HG03025 (cell line): Measurements from ENCODE around the gene RITA1.
A peak's percentile ranks its signal among the peaks of the same experiment; 100 is the strongest.
"Not testable (repeated sequence)": the region's sequence is repeated elsewhere in the genome, so short reads cannot be mapped to it uniquely, and the experiment has no call there.

Source experiments
- ATAC-seq: cut with Tn5 transposase; IDR thresholded peaks from one replicate; pipeline ENCODE4 v1.9.1; 2021; ENCODE audit warnings: mild to moderate bottlenecking, moderate library complexity; ENCODE audit not compliant: unreplicated experiment, low FRiP score

RITA1 gene

DNA sequence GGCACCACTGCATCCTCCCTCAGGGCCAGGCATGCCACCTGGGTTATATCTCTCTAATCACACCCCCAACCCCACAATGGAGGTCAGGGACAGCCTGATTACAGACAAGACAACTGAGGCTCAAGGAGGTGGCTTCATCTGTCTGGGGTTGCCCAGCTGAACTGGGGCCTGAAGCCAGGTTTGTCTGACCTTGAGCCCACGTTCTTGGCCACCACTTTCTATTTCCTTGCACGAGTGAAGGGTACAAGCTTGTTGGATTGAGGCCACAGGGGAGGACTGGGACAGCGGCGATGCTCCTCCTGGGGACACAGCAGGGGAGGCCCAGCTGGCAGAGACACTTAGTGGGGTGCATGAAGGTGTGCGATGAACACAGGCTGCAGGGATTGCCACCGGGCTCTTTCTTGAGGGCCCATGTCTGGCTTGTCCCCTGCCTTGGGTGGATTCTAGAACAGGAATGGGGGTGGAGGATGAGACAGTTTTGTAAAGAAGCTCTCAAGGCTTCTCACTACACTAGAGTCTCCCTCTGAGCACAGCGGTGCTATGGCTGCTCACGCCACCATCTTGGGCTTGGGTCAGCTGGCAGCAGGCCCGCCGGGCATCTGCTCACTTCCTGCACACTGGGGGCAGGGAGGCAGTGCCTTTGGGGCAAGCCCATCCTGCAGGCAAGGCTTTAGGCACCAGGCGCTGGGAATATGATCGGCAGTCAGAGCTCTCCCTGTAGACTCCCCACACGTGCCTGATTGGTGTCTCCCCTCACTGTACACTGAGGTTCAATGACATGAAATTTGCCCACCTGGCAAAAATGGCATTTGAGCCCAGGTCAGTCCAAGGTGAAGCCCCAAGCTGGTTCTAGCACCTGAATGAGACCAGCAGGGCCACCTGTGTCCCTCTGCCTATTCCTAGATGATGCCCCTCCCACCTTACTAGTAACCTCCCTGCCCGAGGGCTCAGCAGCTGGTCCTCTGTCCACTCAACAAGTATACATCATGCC, 16.0 kb downstream of the RITA1 start:
- ATAC-seq: no peak

DNA sequence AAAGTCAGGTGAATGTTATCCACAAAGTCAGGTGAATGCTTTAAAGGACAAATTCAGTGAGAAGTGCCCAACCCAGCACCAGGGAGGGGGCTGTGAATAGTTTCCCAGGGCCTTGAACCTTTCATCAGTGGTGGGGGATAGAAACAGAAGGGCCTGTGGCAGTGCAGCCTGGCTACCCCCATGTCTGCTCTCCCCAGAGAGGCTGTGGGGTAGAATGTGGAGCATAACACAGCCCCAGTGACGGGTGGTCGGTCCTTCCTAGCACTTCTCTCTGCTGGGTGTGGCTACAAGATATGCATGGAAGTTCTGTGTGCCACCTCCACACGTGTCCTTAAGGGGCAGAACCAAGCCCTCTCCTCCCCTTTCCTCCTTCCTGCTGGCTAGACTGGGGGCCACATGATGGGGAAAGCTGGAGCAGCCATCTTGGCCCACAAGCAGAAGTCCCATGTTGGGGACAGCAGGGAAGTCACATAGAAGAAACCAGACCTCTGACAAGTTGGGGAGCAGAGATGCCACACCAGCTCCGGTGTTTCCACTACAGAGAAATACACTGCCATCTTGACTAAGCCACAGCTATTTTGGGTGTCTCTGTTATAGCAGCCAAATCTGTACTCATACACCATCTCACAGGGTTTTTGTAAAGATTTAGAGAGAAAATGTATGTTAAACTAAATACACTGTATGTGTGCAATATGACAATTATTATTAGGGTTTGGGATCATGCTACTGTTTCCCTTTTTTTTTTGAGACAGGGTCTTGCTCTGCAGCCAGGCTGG, 17.0 kb downstream of the RITA1 start:
- no peak for ATAC-seq

DNA sequence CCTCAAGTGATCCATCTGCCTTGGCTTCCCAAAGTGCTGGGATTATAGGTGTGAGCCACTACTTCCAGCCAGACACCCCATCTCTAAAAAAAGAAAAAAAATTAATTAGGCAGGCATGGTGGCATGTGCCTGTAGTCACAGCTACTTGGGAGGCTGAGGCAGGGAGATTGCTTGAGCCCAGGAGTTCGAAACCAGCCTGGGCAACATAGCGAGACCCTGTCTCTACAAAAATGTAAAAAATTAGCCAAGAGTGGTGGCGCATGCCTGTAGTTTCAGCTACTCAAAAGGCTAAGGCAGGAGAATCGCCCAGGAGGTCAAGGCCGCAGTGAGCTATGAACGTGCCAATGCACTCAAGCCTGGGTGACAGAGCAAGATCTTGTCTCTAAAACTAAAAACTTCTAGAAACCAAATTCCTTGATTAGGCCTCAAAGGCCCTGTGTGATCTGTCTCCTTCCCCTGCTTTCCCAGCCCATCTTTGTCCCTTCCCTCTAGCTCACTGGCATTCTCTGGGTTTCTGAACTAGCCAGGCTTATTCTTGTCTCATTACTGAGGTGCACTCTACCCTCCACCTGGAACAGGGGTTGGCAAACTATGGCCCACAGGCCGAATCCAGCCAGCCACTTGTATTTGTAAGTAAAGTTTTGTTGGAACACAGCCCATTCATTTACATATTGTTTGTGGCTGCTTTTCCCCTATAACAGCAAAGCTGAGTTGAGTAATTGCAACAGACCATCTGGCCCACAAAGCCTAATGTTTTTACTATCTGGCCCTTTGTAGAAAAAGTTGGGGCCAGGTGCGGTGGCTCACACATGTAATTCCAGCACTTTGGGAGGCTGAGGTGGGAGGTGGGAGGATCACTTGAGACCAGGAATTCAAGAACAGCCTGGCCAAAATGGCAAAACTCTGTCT, 18.6 kb downstream of the RITA1 start:
- no peak for ATAC-seq

DNA sequence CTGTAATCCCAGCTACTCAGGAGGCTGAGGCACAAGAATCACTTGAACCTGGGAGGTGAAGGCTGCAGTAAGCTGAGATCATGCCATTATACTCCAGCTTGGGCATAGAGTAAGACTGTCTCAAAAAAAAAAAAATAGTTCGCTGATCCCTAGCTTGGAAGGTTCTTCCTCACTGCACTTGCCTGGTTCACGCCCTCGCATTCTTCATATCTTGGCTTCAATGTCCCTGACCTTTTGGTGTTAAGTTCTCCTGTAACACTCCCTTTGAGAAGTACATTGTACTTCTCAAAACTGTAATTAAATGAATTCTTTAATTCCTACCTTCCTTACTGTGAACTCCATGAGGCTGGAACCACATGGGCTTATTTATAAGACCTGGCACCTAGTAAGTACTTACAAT, 19.3 kb downstream of the RITA1 start:
- ATAC-seq: no peak

DNA sequence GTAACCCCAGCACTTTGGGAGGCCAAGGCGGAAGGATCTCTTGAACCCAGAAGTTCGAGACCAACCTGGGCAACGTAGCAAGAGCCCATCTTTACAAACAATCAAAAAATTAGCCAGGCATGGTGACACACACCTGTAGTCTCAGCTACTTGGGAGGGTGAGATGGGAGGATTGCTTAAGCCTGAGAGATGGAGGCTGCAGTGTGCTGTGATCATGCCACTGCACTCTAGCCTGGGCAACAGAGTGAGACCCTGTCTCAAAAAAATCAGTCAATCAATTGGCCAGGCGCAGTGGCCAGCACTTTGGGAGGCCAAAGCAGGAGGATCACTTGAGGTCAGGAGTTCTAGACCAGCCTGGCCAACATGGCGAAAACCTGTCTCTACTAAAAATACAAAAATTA, 21.3 kb downstream of the RITA1 start:
- ATAC-seq: not testable (repeated sequence)

DNA sequence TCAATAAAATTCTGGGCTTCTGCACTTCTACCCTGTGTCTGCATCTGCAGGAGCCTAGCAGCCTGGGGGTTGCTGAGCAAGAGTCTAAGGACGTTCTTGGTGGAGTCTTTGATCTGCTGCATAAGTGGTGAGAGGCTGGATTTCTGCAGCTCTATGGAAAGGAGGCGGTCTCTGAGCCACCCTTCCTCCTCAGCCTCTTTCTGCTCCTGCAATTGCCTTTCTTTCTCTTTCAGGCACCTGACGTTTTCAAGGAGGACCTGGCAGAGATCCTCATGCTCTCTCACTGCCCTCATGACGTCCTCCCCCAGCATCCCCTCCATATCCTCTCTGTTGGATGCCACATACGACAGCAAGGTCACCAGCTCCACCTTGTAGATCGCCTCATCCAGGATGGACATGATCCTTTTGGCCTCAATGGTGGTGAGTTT, 22.1 kb downstream of the RITA1 start:
- peak; percentile 5 for ATAC-seq

DNA sequence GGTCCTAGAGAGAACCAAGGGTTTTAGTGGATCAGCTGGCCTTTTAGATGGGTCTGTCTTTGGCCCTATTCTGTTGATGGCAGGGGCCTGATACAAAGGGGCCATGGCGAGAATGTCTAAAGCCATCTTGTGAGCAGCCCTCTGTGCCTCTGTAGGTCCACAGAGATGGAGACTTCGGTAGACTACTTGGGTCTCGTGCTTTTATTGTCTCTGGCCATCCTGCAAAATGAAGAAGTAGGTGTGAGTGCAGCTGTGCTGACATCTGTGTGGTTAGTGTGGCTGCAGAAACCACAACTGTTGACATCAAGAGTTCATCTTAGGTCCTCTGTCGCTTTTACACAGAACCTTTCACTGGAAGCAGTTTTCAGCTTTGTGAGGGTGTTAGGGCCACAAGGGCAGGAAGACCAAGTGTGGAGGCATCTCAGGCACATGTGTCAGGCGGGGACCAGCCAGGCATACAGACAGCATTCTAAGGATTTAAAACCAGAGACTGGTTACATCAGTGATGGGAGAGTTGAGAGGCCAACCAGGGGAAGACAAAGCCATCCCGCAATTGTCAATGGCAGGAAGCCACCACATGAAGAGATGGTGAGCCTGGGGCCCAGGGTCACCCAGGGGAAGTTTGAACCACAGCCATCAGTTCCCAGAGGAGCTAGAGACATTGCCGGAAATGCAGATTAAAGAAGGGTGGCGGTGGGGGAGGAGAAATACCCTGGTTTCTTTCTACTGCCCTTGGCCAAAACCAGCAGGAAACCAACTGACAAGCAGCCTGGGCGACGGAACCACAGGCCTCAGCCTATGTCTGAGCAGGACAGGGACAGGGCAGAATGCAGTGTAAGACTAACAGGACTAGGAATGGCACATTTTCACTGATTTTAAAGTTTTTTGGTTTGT, 22.8 kb downstream of the RITA1 start:
- ATAC-seq: peak; percentile 81

DNA sequence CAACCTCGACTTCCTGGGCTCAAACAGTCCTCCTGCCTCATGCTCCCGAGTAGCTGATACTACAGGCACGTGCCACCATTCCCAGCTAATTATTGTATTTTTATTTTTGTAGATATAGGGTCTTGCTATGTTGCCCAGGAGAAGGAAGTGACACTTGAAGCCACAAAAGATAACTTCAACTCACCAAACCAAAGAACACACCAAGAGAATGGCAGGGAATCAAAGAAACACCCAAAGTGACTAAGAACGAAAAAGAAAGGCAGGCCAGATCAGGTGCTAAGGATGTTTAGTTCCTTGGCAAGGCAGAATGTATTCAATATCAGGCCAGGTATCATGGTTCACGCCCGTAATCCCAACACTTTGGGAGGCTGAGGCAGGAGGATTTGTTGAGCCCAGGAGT, 25.6 kb downstream of the RITA1 start:
- no peak for ATAC-seq

DNA sequence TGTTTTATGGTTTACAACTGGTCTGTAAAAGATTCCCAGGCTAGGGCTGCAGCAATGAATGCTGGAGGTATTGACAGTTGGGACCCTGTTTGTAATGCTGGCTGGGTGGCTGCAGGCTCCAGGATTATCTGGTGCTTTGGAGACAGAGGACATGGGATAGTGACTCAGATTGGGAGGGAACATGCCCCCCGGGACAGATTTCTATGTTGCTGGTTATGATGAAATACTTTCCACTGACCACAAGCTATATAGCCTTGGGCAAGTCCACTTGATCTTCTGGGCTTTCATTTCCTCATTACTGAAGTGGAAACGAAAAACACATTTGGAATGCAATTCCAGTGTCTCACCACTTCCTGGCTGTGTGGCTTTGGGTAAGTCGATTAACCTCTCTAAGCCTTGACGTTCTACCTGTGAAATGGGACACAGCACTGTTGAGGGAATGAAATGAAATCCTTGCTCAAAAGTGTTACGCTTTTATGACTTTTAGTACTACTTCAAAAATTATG, 29.4 kb downstream of the RITA1 start:
- no peak for ATAC-seq

DNA sequence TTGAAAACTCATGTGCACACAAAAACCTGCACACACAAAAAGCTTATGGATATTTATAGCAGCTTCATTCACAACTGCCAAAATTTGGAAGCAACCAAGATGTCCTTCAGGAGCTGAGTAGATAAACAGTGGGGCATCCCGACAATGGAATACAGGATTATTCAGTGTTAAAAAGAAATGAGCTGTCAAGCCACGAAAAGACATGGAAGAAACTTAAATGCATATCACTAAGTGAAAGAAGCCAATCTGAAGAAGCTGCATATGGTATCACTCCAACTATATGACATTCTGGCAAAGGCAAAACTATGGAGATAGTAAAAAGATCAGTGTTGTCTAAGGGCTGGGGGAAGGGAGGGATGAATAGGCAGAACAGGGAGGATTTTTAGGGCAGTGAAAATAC, 30.5 kb downstream of the RITA1 start:
- ATAC-seq: no peak

DNA sequence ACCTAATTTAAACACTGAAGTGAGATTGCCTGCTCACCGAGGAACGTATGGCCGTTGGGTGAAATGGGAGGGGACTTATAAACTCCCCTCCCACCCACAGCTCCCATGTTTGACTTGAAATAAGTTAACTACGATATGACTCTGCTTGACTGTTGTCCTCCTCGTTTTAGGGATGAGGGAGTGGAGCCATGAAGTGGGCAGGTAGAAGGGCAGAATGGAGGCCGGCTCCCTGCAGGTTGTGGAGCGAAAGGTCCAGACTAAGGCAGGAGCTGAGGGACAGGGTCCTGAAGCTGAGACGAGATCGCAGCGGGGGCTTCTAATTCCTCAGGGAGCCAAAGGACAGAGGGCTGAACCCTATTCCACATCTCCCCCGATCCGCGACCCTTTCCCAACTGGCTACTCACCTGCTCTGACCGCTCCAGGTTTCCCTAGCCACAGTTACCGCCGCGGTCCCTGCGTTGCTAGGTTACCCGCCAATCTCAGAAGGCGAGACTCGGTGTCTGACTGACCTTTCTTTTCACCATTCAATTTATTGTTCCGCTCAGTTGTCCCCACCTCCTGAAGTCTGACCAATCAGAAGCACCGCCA, 35.2 kb downstream of the RITA1 start:
- ATAC-seq: no peak

DNA sequence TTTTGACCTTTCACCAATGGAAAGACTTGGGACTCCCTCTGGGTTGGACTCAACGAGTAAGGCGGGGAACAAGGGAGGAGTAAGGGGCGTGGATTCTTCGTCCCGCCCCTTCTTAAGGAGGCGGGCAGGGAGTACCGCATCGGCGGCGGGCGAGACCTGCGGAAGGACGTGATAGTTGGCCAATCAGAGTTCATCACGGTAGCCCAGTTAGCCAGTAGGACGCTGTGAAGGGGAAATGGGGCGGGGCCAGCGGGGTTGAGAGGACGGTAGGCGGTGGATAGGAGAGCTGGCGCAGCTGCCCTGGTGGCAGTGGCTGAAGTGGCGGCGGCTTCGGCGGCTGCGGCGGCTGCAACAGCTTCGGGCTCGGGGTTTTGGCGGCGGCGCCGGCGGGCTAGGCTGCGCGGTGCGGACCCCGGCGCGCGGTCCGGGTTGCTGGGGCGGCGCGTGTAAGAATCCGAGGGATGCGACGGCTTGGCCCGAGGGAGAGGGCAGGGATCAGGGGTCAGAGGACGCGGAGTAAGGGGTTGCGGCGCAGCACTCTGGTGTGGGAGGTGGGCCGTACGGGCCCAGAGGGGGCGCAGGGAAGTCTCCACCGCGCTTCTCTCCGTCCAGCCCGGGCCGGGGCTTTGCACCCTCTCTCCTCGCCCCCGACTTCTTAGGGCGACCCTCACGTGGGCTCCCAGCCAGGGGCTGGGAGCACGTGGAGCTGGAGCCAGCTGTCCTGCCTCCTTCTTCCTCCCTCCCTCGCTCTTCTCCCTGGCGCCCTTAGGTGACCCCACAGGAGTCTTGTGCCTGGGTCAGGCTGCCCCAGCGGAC, 35.9 kb downstream of the RITA1 start, which contains the start of gene TPCN1:
TPCN1 (plus strand) TSS at position 284 of the 816 bp plus-strand sequence. CDS start 5,389 bp downstream, outside the sequence.
- peak; percentile 92 for ATAC-seq

DNA sequence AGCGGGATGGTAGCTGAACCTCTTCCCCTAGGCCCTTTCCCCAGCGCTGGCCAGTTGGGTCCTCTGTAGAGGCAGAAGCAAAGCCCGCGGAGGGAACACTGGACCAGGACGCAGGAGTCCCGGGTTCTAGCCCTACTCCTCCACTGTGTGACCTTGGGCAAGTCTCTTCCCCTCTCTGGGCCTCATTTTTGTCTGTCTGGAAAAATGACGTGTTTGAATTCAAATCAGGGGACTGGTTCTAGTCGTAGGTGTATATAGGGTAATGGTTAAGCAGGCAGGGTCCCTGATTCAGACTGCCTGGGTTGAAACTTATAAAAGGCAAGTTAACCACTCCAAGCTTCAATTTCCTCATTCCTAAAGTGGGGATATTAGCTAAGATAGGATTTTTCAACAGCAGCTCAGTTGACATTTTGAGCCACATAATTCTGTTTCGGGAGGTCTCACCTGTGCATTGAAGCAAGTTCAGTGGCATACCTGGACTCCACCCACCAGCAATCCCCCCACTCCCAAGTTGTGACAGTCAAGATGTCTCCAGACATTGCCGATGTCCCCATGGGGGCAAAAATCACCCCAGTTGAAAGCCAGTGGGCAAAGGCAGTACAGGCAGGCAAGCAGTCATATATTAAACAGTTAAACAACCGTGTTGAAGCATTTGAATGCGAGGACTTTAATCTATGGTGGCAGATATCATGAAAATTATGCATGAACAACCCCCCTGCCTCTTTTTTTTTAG, 36.6 kb downstream of the RITA1 start:
- no peak for ATAC-seq

DNA sequence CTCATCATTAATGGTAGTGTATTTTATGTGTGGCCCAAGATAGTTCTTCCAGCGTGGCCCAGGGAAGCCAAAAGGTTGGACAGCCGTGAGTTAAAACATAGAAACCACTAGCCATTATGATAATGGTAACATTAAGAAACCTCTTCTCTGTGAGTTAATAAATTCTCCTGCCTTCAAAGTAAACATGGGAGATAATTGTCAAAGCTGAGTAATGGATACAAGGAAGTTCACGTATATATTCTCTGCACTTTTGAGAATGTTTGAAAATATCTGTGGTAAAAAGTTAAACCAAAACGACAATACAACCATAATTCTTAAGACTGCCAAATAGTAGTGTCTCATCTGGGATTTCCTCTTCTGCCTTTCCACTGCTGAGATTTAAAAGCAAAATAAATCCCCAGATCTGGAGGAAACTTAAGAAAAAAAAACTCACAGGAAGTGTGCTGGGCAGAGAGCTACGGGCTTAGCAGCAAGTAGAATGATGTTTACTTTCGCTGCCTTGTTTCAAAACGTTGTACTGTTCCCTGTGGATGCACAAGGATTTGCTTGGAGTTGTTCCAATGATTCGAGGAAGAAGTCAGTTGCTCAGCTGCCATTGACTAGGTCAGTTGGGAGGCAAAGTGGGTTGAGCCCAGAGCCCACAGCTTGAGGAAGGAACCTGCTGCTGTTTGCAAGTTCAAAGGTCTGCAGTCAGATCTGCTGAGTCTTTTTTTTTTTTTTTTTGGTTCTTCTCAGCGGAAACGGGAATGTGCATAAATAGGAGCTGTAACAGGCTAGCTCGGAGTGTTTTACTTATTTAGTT, 37.4 kb downstream of the RITA1 start:
- no peak for ATAC-seq

DNA sequence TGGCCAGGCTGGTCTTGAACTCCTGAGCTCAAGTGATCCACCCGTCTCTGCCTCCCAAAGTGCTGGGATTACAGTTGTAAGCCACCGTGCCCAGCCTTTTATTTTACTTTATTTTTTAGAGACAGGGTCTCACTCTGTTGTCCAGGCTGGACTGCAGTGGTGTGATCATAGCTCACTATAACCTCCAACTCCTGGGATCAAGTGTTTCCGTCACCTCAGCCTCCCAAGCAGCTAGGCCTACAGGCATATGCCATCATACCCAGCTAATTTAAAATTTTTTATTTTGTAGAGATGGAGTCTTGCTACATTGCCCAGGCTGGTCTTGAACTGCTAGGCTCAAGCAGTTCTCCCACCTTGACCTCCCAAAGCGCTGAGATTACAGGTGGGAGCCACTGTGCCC, 39.4 kb downstream of the RITA1 start:
- ATAC-seq: no peak
